ENCODE measurements around the gene CCN6. TPM values are rescaled to one million over a fixed set of nuclear protein-coding genes. Genes with fewer than 3 reads are reported as not detected.

The CCN6 gene
- total RNA-seq, 2 donors from 2014 or later = 0.62 TPM; not detected in 1

GRCh38 chr6:112038756-112039430 is 15.0 kb upstream of the CCN6 start:
- no peaks in the 10 kb centered on the region for H3K36me3 ChIP-seq
- no peak overlapping the region for H3K4me3 ChIP-seq
- DNase-seq (ENCODE audit: low spot score) = no peak
- no peaks in the 10 kb centered on the region for H3K4me1 ChIP-seq (replicated peaks)
- WGBS = 57% methylated on average over 15 of the region's 15 CpGs
- H3K27me3 ChIP-seq (replicated peaks; ENCODE audit: insufficient read depth) = no peaks in the 10 kb centered on the region
- TF ChIP-seq POLR2A (IDR thresholded peaks at IDR 0.05) = no peak
- TF ChIP-seq CTCF (IDR thresholded peaks at IDR 0.05) = no peak
- TF ChIP-seq POLR2AphosphoS5 (IDR thresholded peaks at IDR 0.05) = peak; percentile 23
- peak overlapping the region in 1 of 2 donors; percentile 29 for H3K27ac ChIP-seq
- intact Hi-C loops (cut with DNase I) = no loop called here
- H3K9me3 ChIP-seq = no peaks in the 10 kb centered on the region

- Histone ChIP-seq H3K9me3 (no peaks in the 10 kb centered on the region), H3K4me3 (no peak overlapping the region), H3K4me1 (replicated peaks) (no peaks in the 10 kb centered on the region), H3K36me3 (no peaks in the 10 kb centered on the region), H3K27ac (no peak overlapping the region), H3K27me3 (replicated peaks; ENCODE audit: insufficient read depth) (no peaks in the 10 kb centered on the region)
- TF ChIP-seq POLR2A (IDR thresholded peaks at IDR 0.05) (no peak), POLR2AphosphoS5 (IDR thresholded peaks at IDR 0.05) (no peak), CTCF (IDR thresholded peaks at IDR 0.05) (no peak)
- no peak for DNase-seq (ENCODE audit: low spot score)
- 40% methylated on average over 2 of the region's 2 CpGs for WGBS
- intact Hi-C loops (cut with DNase I) = no loop called here
Observed at GRCh38 chr6:112039431-112039770, 14.5 kb upstream of the CCN6 start.

GRCh38 chr6:112040956-112041355 is 12.9 kb upstream of the CCN6 start:
- Histone ChIP-seq H3K4me3 (no peak overlapping the region), H3K27me3 (replicated peaks; ENCODE audit: insufficient read depth) (no peaks in the 10 kb centered on the region), H3K36me3 (no peaks in the 10 kb centered on the region), H3K9me3 (no peaks in the 10 kb centered on the region), H3K4me1 (replicated peaks) (no peaks in the 10 kb centered on the region), H3K27ac (no peak overlapping the region)
- TF ChIP-seq POLR2AphosphoS5 (IDR thresholded peaks at IDR 0.05) (no peak), POLR2A (IDR thresholded peaks at IDR 0.05) (no peak), CTCF (IDR thresholded peaks at IDR 0.05) (no peak)
- WGBS = 75% methylated on average over 1 of the region's 1 CpG
- intact Hi-C loops (cut with DNase I) = loop anchor here (5.0 to 10.0 kb wide), 2 partner anchors 44 to 786 kb away; a partner anchor contains a TSS
- no peak for DNase-seq (ENCODE audit: low spot score)

GRCh38 chr6:112041535-112041934 is 12.4 kb upstream of the CCN6 start:
- TF ChIP-seq CTCF (IDR thresholded peaks at IDR 0.05) (no peak), POLR2AphosphoS5 (IDR thresholded peaks at IDR 0.05) (no peak), POLR2A (IDR thresholded peaks at IDR 0.05) (no peak)
- H3K4me1 ChIP-seq (replicated peaks) = no peaks in the 10 kb centered on the region
- H3K36me3 ChIP-seq = no peaks in the 10 kb centered on the region
- intact Hi-C loops (cut with DNase I) = loop anchor here (5.0 to 10.0 kb wide), 2 partner anchors 44 to 787 kb away; a partner anchor contains a TSS
- no peaks in the 10 kb centered on the region for H3K9me3 ChIP-seq
- H3K4me3 ChIP-seq = no peak overlapping the region
- no peak overlapping the region for H3K27ac ChIP-seq
- DNase-seq (ENCODE audit: low spot score) = no peak
- no peaks in the 10 kb centered on the region for H3K27me3 ChIP-seq (replicated peaks; ENCODE audit: insufficient read depth)
- 67% methylated on average over 3 of the region's 3 CpGs for WGBS
